ENCODE measurements around the gene PEX6.

GRCh38 chr6:42939810-42940167 is 39.2 kb downstream of the PEX6 start:
- TF ChIP-seq CTCF (IDR thresholded peaks at IDR 0.05; ENCODE audit: borderline replicate concordance, extremely low read depth, low read length, poor library complexity, severe bottlenecking) (no peak), EZH2 (IDR thresholded peaks at IDR 0.05; ENCODE audit: borderline replicate concordance, low read depth, low read length, severe bottlenecking) (no peak)

Data from DND-41 (cell line).